SK-N-SH treated with all-trans-retinoic acid at 6 μM for 48 hours (cell line): Measurements from ENCODE around the gene ZNF143.

ENCODE experiments used
- ARNTL ChIP-seq: fragments of 450-650 bp; formaldehyde crosslinking; IDR thresholded peaks from 2 replicates; pipeline ENCODE4 v1.5.0; 2020; ENCODE audit warnings: low read depth, mild to moderate bottlenecking, moderate library complexity, borderline replicate concordance
- CREB5 ChIP-seq: fragments of 250-450 bp; sonication (Bioruptor Pico); IDR thresholded peaks from 2 replicates; pipeline ENCODE4 v1.5.1; 2020; ENCODE audit warnings: low read depth, mild to moderate bottlenecking, moderate library complexity
- CSDC2 ChIP-seq: fragments of 250-450 bp; sonication (Bioruptor Pico); IDR thresholded peaks from 2 replicates; pipeline ENCODE4 v1.5.0; 2020; ENCODE audit warnings: mild to moderate bottlenecking, moderate library complexity
- ISL1 ChIP-seq: fragments of 250-450 bp; sonication (Bioruptor Pico); IDR thresholded peaks from 2 replicates; pipeline ENCODE4 v2.1.2; 2022; ENCODE audit warnings: mild to moderate bottlenecking, moderate library complexity
- PATZ1 ChIP-seq: fragments of 250-450 bp; sonication (Bioruptor Pico); IDR thresholded peaks from 2 replicates; pipeline ENCODE4 v1.8.0; 2020; ENCODE audit warnings: mild to moderate bottlenecking, moderate library complexity, borderline replicate concordance
- PPARA ChIP-seq: fragments of 250-450 bp; sonication (Bioruptor Pico); IDR thresholded peaks from 2 replicates; pipeline ENCODE4 v1.5.0; 2020; ENCODE audit warnings: mild to moderate bottlenecking, borderline replicate concordance
- ZFP30 ChIP-seq: fragments of 450-650 bp; formaldehyde crosslinking; IDR thresholded peaks from 2 replicates; pipeline ENCODE4 v1.5.0; 2022; ENCODE audit warnings: mild to moderate bottlenecking, moderate library complexity

GRCh38 chr11:9438611-9439010, 22.2 kb upstream of the ZNF143 start:
- TF ChIP-seq PPARA (no peak), PATZ1 (CRISPR knock-in tag) (no peak), CSDC2 (no peak), ZFP30 (no peak), ISL1 (CRISPR knock-in tag) (no peak), CREB5 (no peak), ARNTL (no peak)
